Stomach (tissue), 9 donors: ENCODE measurements around the gene ZC3H14. TPM values are rescaled to one million over a fixed set of nuclear protein-coding genes. Genes with fewer than 3 reads are reported as not detected.
A peak's percentile ranks its signal among the peaks of the same experiment; 100 is the strongest.

Experiments used
- DNase-seq, 2 donors: peaks; one replicate each; pipeline versions ENCODE4 v3.0.0 to v3.0.0-alpha.2; 2013 to 2019
- H3K27ac ChIP-seq, 5 donors: fragments of 200-600 bp in 4 of 5; sonication (generic) in 4 of 5; one replicate each; pipeline ENCODE4 v1.5.1; 2013 to 2019; ENCODE audit warnings: mild to moderate bottlenecking in 1 of 5, moderate library complexity in 1 of 5
- H3K27me3 ChIP-seq, 3 donors: fragments of 200-600 bp; sonication (generic); one replicate each; pipeline ENCODE4 v1.5.1; 2017 to 2019; ENCODE audit warnings: mixed run types in 1 of 3
- H3K36me3 ChIP-seq, 4 donors: fragments of 200-600 bp; sonication (generic); 1 replicate in 3 of 4; 2 replicates in 1 of 4; pipeline ENCODE4 v1.5.1; 2016 to 2019
- H3K4me1 ChIP-seq, 4 donors: fragments of 200-600 bp; sonication (generic); one replicate each; pipeline ENCODE4 v1.5.1; 2016 to 2019
- H3K4me3 ChIP-seq, 4 donors: fragments of 200-600 bp; sonication (generic) in 3 of 4; one replicate each; pipeline ENCODE4 v1.5.1; 2016 to 2019; ENCODE audit warnings: mild to moderate bottlenecking in 1 of 4
- H3K9me3 ChIP-seq, 4 donors: fragments of 200-600 bp; sonication (generic); one replicate each; pipeline ENCODE4 v1.5.1; 2016 to 2019
- CTCF ChIP-seq, 7 experiments: fragments of 450-650 bp in 4 of 7; fragments of 200-600 bp in 3 of 7; sonication (generic) in 3 of 7; IDR thresholded peaks; one replicate each; pipeline ENCODE4 v1.5.1; 2016 to 2019; ENCODE audit warnings: antibody characterized with exemption in 7 of 7, control low read depth in 2 of 7, mild to moderate bottlenecking in 1 of 7
- EP300 ChIP-seq: sonication (generic); formaldehyde crosslinking; IDR thresholded peaks from one replicate; pipeline ENCODE4 v1.6.1; 2017; ENCODE audit warnings: antibody characterized with exemption
- POLR2A ChIP-seq, 4 donors: fragments of 450-650 bp; IDR thresholded peaks; one replicate each; pipeline ENCODE4 v1.6.1; 2016; ENCODE audit warnings: antibody characterized with exemption in 4 of 4, control low read depth in 2 of 4, mild to moderate bottlenecking in 1 of 4, moderate library complexity in 1 of 4
- POLR2AphosphoS5 ChIP-seq, 3 donors: sonication (generic); formaldehyde crosslinking; IDR thresholded peaks; one replicate each; pipeline ENCODE4 v1.6.1; 2016; ENCODE audit warnings: antibody characterized with exemption in 3 of 3
- whole genome bisulfite sequencing, 5 donors: extraction: QIAGEN DNeasy Blood & Tissue Kit in 3 of 5; methylation state at CpG; one replicate each; pipeline versions ENCODE4 v1.1.5 to v1.1.7; 2013 to 2018; 5-methylcytosine and 5-hydroxymethylcytosine counted together
- intact Hi-C: fragments of 100-400 bp; cut with DNase I; formaldehyde crosslinking; loops from one replicate; pipeline ENCODE4 v1.15.1; 2023; ENCODE audit warnings: low total_unique reads
- polyA plus RNA-seq, 3 donors: library from polyadenylated mRNA; stranded (reverse); fragments of 200-250 nt; gene quantifications; one replicate each; pipeline ENCODE4 v1.2.3, GENCODE V29; 2013
- total RNA-seq, 5 donors: library from RNA; depleted of rRNA; stranded (reverse); fragments of >200 nt; gene quantifications; one replicate each; pipeline versions ENCODE4 v1.1.0 to v1.2.3, GENCODE V29; 2014 to 2016
- donor health status: healthy with polysubstance abuse.
- donor health status: Bipolar disorder and iron deficiency.
- donor health status: healthy.

ZC3H14 gene
- total and polyA plus RNA-seq, 8 donors, result 18.0 to 83.9 (median 62.2) TPM

- H3K27ac ChIP-seq, result no peak overlapping the region
- no peak overlapping the region for H3K4me3 ChIP-seq
- 92 to 97% (median 96%) methylated on average over 4 of the region's 4 CpGs for WGBS, 5 donors
- DNase-seq, result no peak
- peaks cover 72 to 97% (median 97%) of the 10 kb centered on the region in 4 donors for H3K36me3 ChIP-seq
- H3K27me3 ChIP-seq, result no peaks in the 10 kb centered on the region
- no peaks in the 10 kb centered on the region for H3K4me1 ChIP-seq
- H3K9me3 ChIP-seq, result no peaks in the 10 kb centered on the region
- TF ChIP-seq EP300 (no peak), CTCF (IDR thresholded peaks at IDR 0.05) (no peak), POLR2A (IDR thresholded peaks at IDR 0.05) (no peak), POLR2AphosphoS5 (IDR thresholded peaks at IDR 0.05) (no peak)
- intact Hi-C loops, result no loop called here
Observed at GRCh38 chr14:88572117-88572516, 9.3 kb downstream of the ZC3H14 start.

GRCh38 chr14:88576222-88576621, 13.4 kb downstream of the ZC3H14 start:
- Histone ChIP-seq H3K9me3 (no peaks in the 10 kb centered on the region), H3K4me3 (no peak overlapping the region), H3K27ac (no peak overlapping the region), H3K36me3 (peaks cover 73 to 100% (median 100%) of the 10 kb centered on the region in 4 donors), H3K4me1 (no peaks in the 10 kb centered on the region), H3K27me3 (no peaks in the 10 kb centered on the region)
- intact Hi-C loops, result no loop called here
- DNase-seq, result no peak
- TF ChIP-seq EP300 (no peak), POLR2A (IDR thresholded peaks at IDR 0.05) (no peak)
- WGBS, 5 donors, result 92 to 95% (median 93%) methylated on average over 5 of the region's 5 CpGs

- Histone ChIP-seq H3K27ac (no peak overlapping the region), H3K36me3 (peaks cover 27 to 98% (median 95%) of the 10 kb centered on the region in 4 donors), H3K9me3 (no peaks in the 10 kb centered on the region), H3K4me3 (no peak overlapping the region), H3K27me3 (no peaks in the 10 kb centered on the region), H3K4me1 (no peaks in the 10 kb centered on the region)
- TF ChIP-seq EP300 (no peak), POLR2A (IDR thresholded peaks at IDR 0.05) (no peak), CTCF (IDR thresholded peaks at IDR 0.05) (no peak), POLR2AphosphoS5 (IDR thresholded peaks at IDR 0.05) (no peak)
- DNase-seq, result no peak
- 95 to 98% (median 97%) methylated on average over 3 of the region's 3 CpGs for WGBS, 5 donors
- intact Hi-C loops, result no loop called here
Observed at GRCh38 chr14:88584451-88584850, 21.6 kb downstream of the ZC3H14 start.

- Histone ChIP-seq H3K27me3 (no peaks in the 10 kb centered on the region), H3K4me1 (peaks cover 0 to 18% (median 0%) of the 10 kb centered on the region in 4 donors), H3K4me3 (no peak overlapping the region), H3K27ac (no peak overlapping the region), H3K36me3 (peaks cover 33 to 95% (median 88%) of the 10 kb centered on the region in 4 donors), H3K9me3 (no peaks in the 10 kb centered on the region)
- TF ChIP-seq POLR2A (IDR thresholded peaks at IDR 0.05) (no peak), EP300 (no peak), POLR2AphosphoS5 (IDR thresholded peaks at IDR 0.05) (no peak), CTCF (IDR thresholded peaks at IDR 0.05) (no peak)
- no peak for DNase-seq
- intact Hi-C loops, result no loop called here
- 91 to 96% (median 96%) methylated on average over 5 of the region's 5 CpGs for WGBS, 5 donors
Observed at GRCh38 chr14:88588081-88588480, 25.2 kb downstream of the ZC3H14 start.

- TF ChIP-seq EP300, result no peak
- no peak for TF ChIP-seq POLR2A (IDR thresholded peaks at IDR 0.05)
- TF ChIP-seq POLR2AphosphoS5 (IDR thresholded peaks at IDR 0.05), result peak in 1 of 3 donors; percentile 20
- TF ChIP-seq CTCF (IDR thresholded peaks at IDR 0.05), result no peak
- no peak overlapping the region for H3K27ac ChIP-seq
- 51 to 75% (median 71%) methylated on average over 4 of the region's 4 CpGs for WGBS, 5 donors
- DNase-seq, result no peak
- peaks cover 0 to 18% (median 0%) of the 10 kb centered on the region in 4 donors for H3K4me1 ChIP-seq
- intact Hi-C loops, result no loop called here
- H3K9me3 ChIP-seq, result no peaks in the 10 kb centered on the region
- no peaks in the 10 kb centered on the region for H3K27me3 ChIP-seq
- H3K4me3 ChIP-seq, result no peak overlapping the region
- peaks cover 25 to 94% (median 88%) of the 10 kb centered on the region in 4 donors for H3K36me3 ChIP-seq
Observed at GRCh38 chr14:88590173-88590572, 27.3 kb downstream of the ZC3H14 start.
